ENCODE data around the gene HSPA5. TPM values are rescaled to one million over a fixed set of nuclear protein-coding genes. Genes with fewer than 3 reads are reported as not detected.

The HSPA5 gene
- polyA plus RNA-seq, 2 of the 4 experiments (the other 2 are of a cell fraction) = 227 to 557 TPM

DNA sequence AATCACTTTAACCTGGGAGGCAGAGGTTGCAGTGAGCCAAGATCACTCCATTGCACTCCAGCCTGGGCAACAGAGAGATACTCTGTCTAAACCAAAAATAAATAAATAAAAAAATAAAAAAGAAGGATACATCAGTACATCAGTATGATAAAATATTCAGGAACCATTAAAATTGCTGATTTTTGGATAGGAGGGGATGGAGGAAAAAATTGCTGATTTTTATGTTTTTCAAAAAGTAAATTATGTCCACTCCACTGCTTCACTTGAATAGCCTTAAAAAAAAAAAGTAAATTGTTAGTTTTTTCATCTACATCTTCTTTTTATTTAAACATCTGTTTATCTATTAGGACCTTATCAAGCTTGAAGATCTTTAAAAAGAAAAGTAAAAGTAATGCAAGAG, 13.1 kb upstream of the HSPA5 start:
- POLR2A ChIA-PET = interaction anchor here (0.7 kb wide), 1 partner anchor 13 kb away, joined by 4 read pairs; the partner anchor contains the start of gene HSPA5
- ATAC-seq = no peak
- Histone ChIP-seq H3K4me2 (no peak overlapping the region), H3K27ac (no peak overlapping the region), H3K4me1 (peaks cover 3% of the 10 kb centered on the region; the same call in 1 of the 3 replicates), H3K9me3 (no peaks in the 10 kb centered on the region), H3K4me3 (no peak overlapping the region)
- FAIRE-seq = no peak
- DNase-seq (ENCODE audit: low read depth in 1 of 2, low spot score in 1 of 2) = no peak
- no peak for TF ChIP-seq SMC3 (IDR thresholded peaks at IDR 0.05)
- TF ChIP-seq MAFK (IDR thresholded peaks at IDR 0.05; ENCODE audit: partially characterized antibody) = peak; percentile 4
- CTCF ChIA-PET = interaction anchor here (0.6 to 3.2 kb wide), 4 partner anchors 7 to 171 kb away, joined by 3 to 32 read pairs (median 3); no protein-coding TSS in a partner anchor

DNA sequence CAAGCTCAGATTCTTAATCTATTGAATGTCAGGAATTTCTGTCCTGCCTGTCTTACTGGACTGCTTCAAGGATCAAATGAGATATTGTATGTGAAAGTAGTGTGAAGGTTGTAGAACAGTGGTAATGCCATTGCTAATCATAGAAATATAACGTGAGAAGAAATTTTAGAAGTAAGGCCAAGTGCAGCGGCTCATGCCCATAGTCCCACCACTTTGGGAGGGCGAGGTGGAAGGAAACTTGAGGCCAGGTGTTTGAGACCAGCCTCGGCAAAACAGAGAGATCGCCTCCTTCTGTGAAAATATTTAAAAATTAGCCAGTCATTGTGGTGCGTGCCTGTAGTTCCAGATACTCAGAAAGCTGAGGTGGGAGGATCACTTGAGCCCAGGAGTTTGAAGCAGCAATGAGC, 5.1 kb upstream of the HSPA5 start:
- DNase-seq (ENCODE audit: low read depth in 1 of 2, low spot score in 1 of 2) (no peak), ATAC-seq (no peak), FAIRE-seq (no peak)
- 87% methylated on average over 6 of the region's 6 CpGs for WGBS (ENCODE audit: missing lambda C conversion rate)
- Histone ChIP-seq H3K4me1 (peaks cover 24% of the 10 kb centered on the region), H3K4me3 (no peak overlapping the region), H3K9me3 (no peaks in the 10 kb centered on the region), H3K4me2 (no peak overlapping the region), H3K27ac (peak overlapping the region in 1 of 2 experiments; percentile 98; a peak in 3 of 6 replicates)
- CTCF ChIA-PET = interaction anchor here (0.6 to 1.2 kb wide), 4 partner anchors 10 to 518 kb away, joined by 3 to 7 read pairs (median 3); no protein-coding TSS in a partner anchor
- no peak for TF ChIP-seq TFCP2L1 (CRISPR knock-in tag; IDR thresholded peaks at IDR 0.05)
- TF ChIP-seq MYC (IDR thresholded peaks at IDR 0.05; ENCODE audit: borderline replicate concordance, low read length) = no peak
- no peak for TF ChIP-seq CBX2 (IDR thresholded peaks at IDR 0.05; ENCODE audit: borderline replicate concordance, low read depth)
- TF ChIP-seq FOSB (CRISPR knock-in tag; IDR thresholded peaks at IDR 0.05) = no peak
- no peak for TF ChIP-seq ZFP36 (IDR thresholded peaks at IDR 0.05; ENCODE audit: borderline replicate concordance, partially characterized antibody)
- TF ChIP-seq ZNF302 (CRISPR knock-in tag; IDR thresholded peaks at IDR 0.05) = no peak
- POLR2A ChIA-PET = interaction anchor here (0.7 kb wide), 1 partner anchor 46 kb away, joined by 3 read pairs; no protein-coding TSS in a partner anchor

DNA sequence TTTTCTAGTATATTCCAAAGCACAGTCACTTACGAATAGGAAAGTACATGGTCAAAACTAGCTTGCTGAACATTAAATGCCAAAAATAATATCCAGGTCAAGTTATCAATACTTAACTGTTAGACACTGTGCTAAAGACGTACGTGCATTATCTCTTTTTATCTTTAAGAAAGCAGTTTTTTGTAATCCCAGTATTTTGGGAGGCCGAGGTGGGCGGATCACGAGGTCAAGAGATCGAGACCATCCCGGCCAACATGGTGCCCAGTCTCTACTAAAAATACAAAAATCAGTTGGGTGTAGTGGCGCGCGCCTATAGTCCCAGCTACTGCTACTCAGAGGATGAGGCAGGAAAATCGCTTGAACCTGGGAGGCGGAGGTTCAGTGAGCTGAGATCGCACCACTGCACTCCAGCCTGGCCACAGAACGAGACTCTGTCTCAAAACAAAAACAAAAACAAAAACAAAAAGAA, 2.7 kb upstream of the HSPA5 start:
- Histone ChIP-seq H3K4me2 (peak overlapping the region; percentile 85), H3K4me3 (no peak overlapping the region), H3K4me1 (peaks cover 32% of the 10 kb centered on the region), H3K9me3 (no peaks in the 10 kb centered on the region), H3K27ac (peak overlapping the region; percentile 92 to 98)
- FAIRE-seq (no peak), ATAC-seq (no peak), DNase-seq (ENCODE audit: low read depth in 1 of 2, low spot score in 1 of 2) (no peak)
- CTCF ChIA-PET = interaction anchor here (1.6 to 2.8 kb wide), 2 partner anchors 12 to 17 kb away, joined by 6 to 9 read pairs; partner anchors contain the start of gene GAPVD1
- POLR2A ChIA-PET = interaction anchor here (1.0 to 1.8 kb wide), 4 partner anchors 10 to 52 kb away, joined by 5 to 10 read pairs (median 7); partner anchors contain the start of gene GAPVD1
- WGBS (ENCODE audit: missing lambda C conversion rate) = 89% methylated on average over 15 of the region's 15 CpGs
- TF ChIP-seq, protein P1, sequence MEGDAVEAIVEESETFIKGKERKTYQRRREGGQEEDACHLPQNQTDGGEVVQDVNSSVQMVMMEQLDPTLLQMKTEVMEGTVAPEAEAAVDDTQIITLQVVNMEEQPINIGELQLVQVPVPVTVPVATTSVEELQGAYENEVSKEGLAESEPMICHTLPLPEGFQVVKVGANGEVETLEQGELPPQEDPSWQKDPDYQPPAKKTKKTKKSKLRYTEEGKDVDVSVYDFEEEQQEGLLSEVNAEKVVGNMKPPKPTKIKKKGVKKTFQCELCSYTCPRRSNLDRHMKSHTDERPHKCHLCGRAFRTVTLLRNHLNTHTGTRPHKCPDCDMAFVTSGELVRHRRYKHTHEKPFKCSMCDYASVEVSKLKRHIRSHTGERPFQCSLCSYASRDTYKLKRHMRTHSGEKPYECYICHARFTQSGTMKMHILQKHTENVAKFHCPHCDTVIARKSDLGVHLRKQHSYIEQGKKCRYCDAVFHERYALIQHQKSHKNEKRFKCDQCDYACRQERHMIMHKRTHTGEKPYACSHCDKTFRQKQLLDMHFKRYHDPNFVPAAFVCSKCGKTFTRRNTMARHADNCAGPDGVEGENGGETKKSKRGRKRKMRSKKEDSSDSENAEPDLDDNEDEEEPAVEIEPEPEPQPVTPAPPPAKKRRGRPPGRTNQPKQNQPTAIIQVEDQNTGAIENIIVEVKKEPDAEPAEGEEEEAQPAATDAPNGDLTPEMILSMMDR (IDR thresholded peaks at IDR 0.05) = no peak
- TF ChIP-seq MYC (IDR thresholded peaks at IDR 0.05; ENCODE audit: borderline replicate concordance, low read length) (no peak), KDM1A (IDR thresholded peaks at IDR 0.05; ENCODE audit: low read depth) (no peak), RAD21 (conservative IDR thresholded peaks at IDR 0.05 in 1 of 2, IDR thresholded peaks at IDR 0.05 in 1 of 2) (no peak), FOSL2 (IDR thresholded peaks at IDR 0.05) (no peak), FOSL2 (CRISPR knock-in tag; IDR thresholded peaks at IDR 0.05) (no peak), ZFP36 (IDR thresholded peaks at IDR 0.05; ENCODE audit: borderline replicate concordance, partially characterized antibody) (no peak), POLR2AphosphoS2 (conservative IDR thresholded peaks at IDR 0.05; ENCODE audit: low read length) (no peak), EP300 (IDR thresholded peaks at IDR 0.05) (no peak), RARB (CRISPR knock-in tag; IDR thresholded peaks at IDR 0.05) (no peak), NPAS2 (CRISPR knock-in tag; IDR thresholded peaks at IDR 0.05; ENCODE audit: borderline replicate concordance) (no peak), POLR2A (IDR thresholded peaks at IDR 0.05; ENCODE audit: low read length) (no peak), RFX5 (IDR thresholded peaks at IDR 0.05) (no peak), EHMT2 (IDR thresholded peaks at IDR 0.05; ENCODE audit: low read depth) (no peak)
- TF ChIP-seq, protein P2, sequence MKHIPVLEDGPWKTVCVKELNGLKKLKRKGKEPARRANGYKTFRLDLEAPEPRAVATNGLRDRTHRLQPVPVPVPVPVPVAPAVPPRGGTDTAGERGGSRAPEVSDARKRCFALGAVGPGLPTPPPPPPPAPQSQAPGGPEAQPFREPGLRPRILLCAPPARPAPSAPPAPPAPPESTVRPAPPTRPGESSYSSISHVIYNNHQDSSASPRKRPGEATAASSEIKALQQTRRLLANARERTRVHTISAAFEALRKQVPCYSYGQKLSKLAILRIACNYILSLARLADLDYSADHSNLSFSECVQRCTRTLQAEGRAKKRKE (CRISPR knock-in tag; IDR thresholded peaks at IDR 0.05; ENCODE audit: low read depth) = no peak
- TF ChIP-seq, protein P3, sequence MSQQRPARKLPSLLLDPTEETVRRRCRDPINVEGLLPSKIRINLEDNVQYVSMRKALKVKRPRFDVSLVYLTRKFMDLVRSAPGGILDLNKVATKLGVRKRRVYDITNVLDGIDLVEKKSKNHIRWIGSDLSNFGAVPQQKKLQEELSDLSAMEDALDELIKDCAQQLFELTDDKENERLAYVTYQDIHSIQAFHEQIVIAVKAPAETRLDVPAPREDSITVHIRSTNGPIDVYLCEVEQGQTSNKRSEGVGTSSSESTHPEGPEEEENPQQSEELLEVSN (IDR thresholded peaks at IDR 0.05; ENCODE audit: borderline replicate concordance, low read depth) = no peak
- TF ChIP-seq, protein P4, sequence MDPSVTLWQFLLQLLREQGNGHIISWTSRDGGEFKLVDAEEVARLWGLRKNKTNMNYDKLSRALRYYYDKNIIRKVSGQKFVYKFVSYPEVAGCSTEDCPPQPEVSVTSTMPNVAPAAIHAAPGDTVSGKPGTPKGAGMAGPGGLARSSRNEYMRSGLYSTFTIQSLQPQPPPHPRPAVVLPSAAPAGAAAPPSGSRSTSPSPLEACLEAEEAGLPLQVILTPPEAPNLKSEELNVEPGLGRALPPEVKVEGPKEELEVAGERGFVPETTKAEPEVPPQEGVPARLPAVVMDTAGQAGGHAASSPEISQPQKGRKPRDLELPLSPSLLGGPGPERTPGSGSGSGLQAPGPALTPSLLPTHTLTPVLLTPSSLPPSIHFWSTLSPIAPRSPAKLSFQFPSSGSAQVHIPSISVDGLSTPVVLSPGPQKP (IDR thresholded peaks at IDR 0.05; ENCODE audit: low read depth, low read length) = no peak
- TF ChIP-seq, protein P5, sequence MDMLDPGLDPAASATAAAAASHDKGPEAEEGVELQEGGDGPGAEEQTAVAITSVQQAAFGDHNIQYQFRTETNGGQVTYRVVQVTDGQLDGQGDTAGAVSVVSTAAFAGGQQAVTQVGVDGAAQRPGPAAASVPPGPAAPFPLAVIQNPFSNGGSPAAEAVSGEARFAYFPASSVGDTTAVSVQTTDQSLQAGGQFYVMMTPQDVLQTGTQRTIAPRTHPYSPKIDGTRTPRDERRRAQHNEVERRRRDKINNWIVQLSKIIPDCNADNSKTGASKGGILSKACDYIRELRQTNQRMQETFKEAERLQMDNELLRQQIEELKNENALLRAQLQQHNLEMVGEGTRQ (IDR thresholded peaks at IDR 0.05) = no peak

All from A549 (cell line).